ENCODE data around the gene SNED1. TPM values are rescaled to one million over a fixed set of nuclear protein-coding genes. Genes with fewer than 3 reads are reported as not detected.

SNED1 gene
- total and polyA plus RNA-seq, 2 experiments from 2014 or later, result 1.5 to 2.8 TPM

DNA sequence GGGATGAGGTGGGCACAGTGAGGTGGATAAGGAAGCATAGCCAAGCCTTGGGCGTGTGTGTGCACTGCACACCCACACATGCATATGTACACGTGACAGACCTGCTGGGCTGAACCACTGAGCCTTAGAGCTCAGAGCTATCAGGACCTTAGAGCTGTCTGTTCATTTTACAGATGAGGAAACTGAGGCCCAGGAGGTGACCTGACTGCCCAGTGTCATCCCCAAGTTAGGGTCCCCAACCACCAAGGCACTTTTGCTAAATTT is 8.2 kb upstream of the SNED1 start:
- H3K27ac ChIP-seq (ENCODE audit: low read depth), result no peak overlapping the region
- H3K4me1 Mint-ChIP-seq, result no peaks in the 10 kb centered on the region
- H3K9me3 Mint-ChIP-seq, result no peaks in the 10 kb centered on the region; the same call in 1 of the 3 replicates
- no peak for TF ChIP-seq ZNF114 (CRISPR knock-in tag; IDR thresholded peaks at IDR 0.05)
- TF ChIP-seq, protein P1, sequence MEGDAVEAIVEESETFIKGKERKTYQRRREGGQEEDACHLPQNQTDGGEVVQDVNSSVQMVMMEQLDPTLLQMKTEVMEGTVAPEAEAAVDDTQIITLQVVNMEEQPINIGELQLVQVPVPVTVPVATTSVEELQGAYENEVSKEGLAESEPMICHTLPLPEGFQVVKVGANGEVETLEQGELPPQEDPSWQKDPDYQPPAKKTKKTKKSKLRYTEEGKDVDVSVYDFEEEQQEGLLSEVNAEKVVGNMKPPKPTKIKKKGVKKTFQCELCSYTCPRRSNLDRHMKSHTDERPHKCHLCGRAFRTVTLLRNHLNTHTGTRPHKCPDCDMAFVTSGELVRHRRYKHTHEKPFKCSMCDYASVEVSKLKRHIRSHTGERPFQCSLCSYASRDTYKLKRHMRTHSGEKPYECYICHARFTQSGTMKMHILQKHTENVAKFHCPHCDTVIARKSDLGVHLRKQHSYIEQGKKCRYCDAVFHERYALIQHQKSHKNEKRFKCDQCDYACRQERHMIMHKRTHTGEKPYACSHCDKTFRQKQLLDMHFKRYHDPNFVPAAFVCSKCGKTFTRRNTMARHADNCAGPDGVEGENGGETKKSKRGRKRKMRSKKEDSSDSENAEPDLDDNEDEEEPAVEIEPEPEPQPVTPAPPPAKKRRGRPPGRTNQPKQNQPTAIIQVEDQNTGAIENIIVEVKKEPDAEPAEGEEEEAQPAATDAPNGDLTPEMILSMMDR (conservative IDR thresholded peaks at IDR 0.05; ENCODE audit: low read depth in 2 of 2), result no peak
- TF ChIP-seq ZNF331 (CRISPR knock-in tag; IDR thresholded peaks at IDR 0.05; ENCODE audit: low read depth), result no peak
- no peak for TF ChIP-seq REST (IDR thresholded peaks at IDR 0.05; ENCODE audit: unreplicated experiment)
- no peak for TF ChIP-seq EZH2phosphoT487 (IDR thresholded peaks at IDR 0.05; ENCODE audit: unreplicated experiment)
- no peak for TF ChIP-seq EZH2 (IDR thresholded peaks at IDR 0.05; ENCODE audit: low read depth, unreplicated experiment)
- TF ChIP-seq ETS1 (IDR thresholded peaks at IDR 0.05), result no peak
- TF ChIP-seq JUNB (IDR thresholded peaks at IDR 0.05; ENCODE audit: unreplicated experiment), result no peak
- TF ChIP-seq NANOG (IDR thresholded peaks at IDR 0.05; ENCODE audit: borderline replicate concordance), result no peak
- TF ChIP-seq CREB1 (CRISPR knock-in tag; IDR thresholded peaks at IDR 0.05; ENCODE audit: low read depth), result no peak
- TF ChIP-seq STAT1 (IDR thresholded peaks at IDR 0.05; ENCODE audit: unreplicated experiment), result no peak
- no peak for TF ChIP-seq ZNF462 (CRISPR knock-in tag; IDR thresholded peaks at IDR 0.05)
- no peak for TF ChIP-seq POLR2AphosphoS5 (IDR thresholded peaks at IDR 0.05; ENCODE audit: low read depth)
- no peak overlapping the region for H3K4me3 Mint-ChIP-seq
- no peaks in the 10 kb centered on the region for H3K36me3 Mint-ChIP-seq (ENCODE audit: low read depth)
- H3K9me2 ChIP-seq (ENCODE audit: insufficient read depth), result no peaks in the 10 kb centered on the region
- no peak overlapping the region for H2AFZ ChIP-seq
- H3K27me3 ChIP-seq (ENCODE audit: insufficient read depth), result no peaks in the 10 kb centered on the region
- no peak overlapping the region for H3K27ac Mint-ChIP-seq
- H3K27me3 Mint-ChIP-seq (ENCODE audit: insufficient read depth, low read depth, poor library complexity), result peaks cover 14% of the 10 kb centered on the region
- no peak overlapping the region for H3K4me3 ChIP-seq
- H4K20me1 ChIP-seq (replicated peaks; ENCODE audit: insufficient read depth), result no peaks in the 10 kb centered on the region
- no peaks in the 10 kb centered on the region for H3K4me1 ChIP-seq (ENCODE audit: insufficient read depth)
- no peak overlapping the region for H3K4me2 ChIP-seq
- DNase-seq (ENCODE audit: low spot score) (no peak), ATAC-seq (no peak)
- H3K79me2 ChIP-seq (replicated peaks; ENCODE audit: insufficient read depth), result no peaks in the 10 kb centered on the region
- H3F3A ChIP-seq (replicated peaks; ENCODE audit: low read depth), result no peaks in the 10 kb centered on the region
- H3K36me3 ChIP-seq (ENCODE audit: insufficient read depth), result no peaks in the 10 kb centered on the region

All from GM23338 (cell line).